ENCODE measurements around the gene AMDHD1. TPM values are rescaled to one million over a fixed set of nuclear protein-coding genes. Genes with fewer than 3 reads are reported as not detected.

Gene AMDHD1
- total and polyA plus RNA-seq, 5 experiments from 2014 or later: 0.27 to 2.2 (median 1.2) TPM

GRCh38 chr12:96000858-96001257 is 57.7 kb downstream of the AMDHD1 start:
- peak overlapping the region in 3 of 10 donors; percentile 50 to 77 (median 64) for H3K27ac Mint-ChIP-seq
- no peaks in the 10 kb centered on the region for H3K27me3 Mint-ChIP-seq
- no peak for DNase-seq
- peaks cover 0 to 52% (median 14%) of the 10 kb centered on the region in 3 donors for H3K36me3 Mint-ChIP-seq
- no peak for ATAC-seq
- H3K9me3 Mint-ChIP-seq: no peaks in the 10 kb centered on the region
- H3K4me1 Mint-ChIP-seq: peaks cover 2 to 7% (median 5%) of the 10 kb centered on the region in 4 donors
- H3K4me3 Mint-ChIP-seq: no peak overlapping the region
- POLR2A ChIA-PET: no interaction called here

- no peak for DNase-seq
- POLR2A ChIA-PET: no interaction called here
- H3K4me1 Mint-ChIP-seq: no peaks in the 10 kb centered on the region
- no peak for ATAC-seq
- H3K9me3 Mint-ChIP-seq: no peaks in the 10 kb centered on the region
- peaks cover 8 to 85% (median 26%) of the 10 kb centered on the region in 3 donors for H3K36me3 Mint-ChIP-seq
- H3K4me3 Mint-ChIP-seq: no peak overlapping the region
- H3K27me3 Mint-ChIP-seq: no peaks in the 10 kb centered on the region
- no peak overlapping the region for H3K27ac Mint-ChIP-seq
These were observed 63.6 kb downstream of the AMDHD1 start for GRCh38 chr12:96006727-96007126.

GRCh38 chr12:96007729-96008128 is 64.6 kb downstream of the AMDHD1 start:
- ATAC-seq: no peak
- H3K27me3 Mint-ChIP-seq: no peaks in the 10 kb centered on the region
- H3K27ac Mint-ChIP-seq: no peak overlapping the region
- POLR2A ChIA-PET: no interaction called here
- H3K36me3 Mint-ChIP-seq: peaks cover 8 to 91% (median 26%) of the 10 kb centered on the region in 3 donors
- no peak overlapping the region for H3K4me3 Mint-ChIP-seq
- DNase-seq: no peak
- H3K4me1 Mint-ChIP-seq: no peaks in the 10 kb centered on the region
- no peaks in the 10 kb centered on the region for H3K9me3 Mint-ChIP-seq

GRCh38 chr12:96014943-96015599 is 71.9 kb downstream of the AMDHD1 start:
- peaks cover 7 to 90% (median 27%) of the 10 kb centered on the region in 3 donors for H3K36me3 Mint-ChIP-seq
- H3K27me3 Mint-ChIP-seq: no peaks in the 10 kb centered on the region
- POLR2A ChIA-PET: no interaction called here
- no peaks in the 10 kb centered on the region for H3K9me3 Mint-ChIP-seq
- H3K4me3 Mint-ChIP-seq: no peak overlapping the region
- H3K4me1 Mint-ChIP-seq: peaks cover 0 to 8% (median 0%) of the 10 kb centered on the region in 4 donors
- H3K27ac Mint-ChIP-seq: no peak overlapping the region
- ATAC-seq (no peak), DNase-seq (no peak)

- no peaks in the 10 kb centered on the region for H3K27me3 Mint-ChIP-seq
- no peak overlapping the region for H3K27ac Mint-ChIP-seq
- H3K36me3 Mint-ChIP-seq: peaks cover 1 to 89% (median 29%) of the 10 kb centered on the region in 3 donors
- H3K9me3 Mint-ChIP-seq: no peaks in the 10 kb centered on the region
- DNase-seq (no peak), ATAC-seq (no peak)
- POLR2A ChIA-PET: interaction anchor here (0.7 kb wide), 1 partner anchor 226 kb away, joined by 7 read pairs; no protein-coding TSS in a partner anchor
- H3K4me3 Mint-ChIP-seq: no peak overlapping the region
- H3K4me1 Mint-ChIP-seq: peaks cover 0 to 12% (median 0%) of the 10 kb centered on the region in 4 donors
These were observed 72.5 kb downstream of the AMDHD1 start for GRCh38 chr12:96015672-96016071.

Other genes starting within 250 kb of the AMDHD1 start
- not detected for gene NTN4, start 152.6 kb upstream of the AMDHD1 start, total RNA-seq
- not detected for gene NTN4, start 152.6 kb upstream of the AMDHD1 start, polyA plus RNA-seq
- gene SNRPF, start 84.4 kb upstream of the AMDHD1 start, total RNA-seq: 10 to 100 TPM; 26.5 to 31.4 TPM
- gene SNRPF, start 84.4 kb upstream of the AMDHD1 start, polyA plus RNA-seq: 10 to 100 TPM; 47.8 to 62.3 (median 58.6) TPM
- under 1 TPM; 0.39 to 0.88 TPM for gene CCDC38, start 717 bp upstream of the AMDHD1 start, total RNA-seq
- gene CCDC38, start 717 bp upstream of the AMDHD1 start, polyA plus RNA-seq: not detected
- gene HAL, start 53.0 kb downstream of the AMDHD1 start, total RNA-seq: 1 to 10 TPM; 1.3 to 3.0 TPM
- not detected for gene HAL, start 53.0 kb downstream of the AMDHD1 start, polyA plus RNA-seq
- gene LTA4H, start 92.3 kb downstream of the AMDHD1 start, total RNA-seq: 10 to 100 TPM; 62.0 to 66.8 TPM
- 10 to 100 TPM; 68.6 to 80.9 (median 75.0) TPM for gene LTA4H, start 92.3 kb downstream of the AMDHD1 start, polyA plus RNA-seq